ENCODE results near the gene FAM163A. TPM values are rescaled to one million over a fixed set of nuclear protein-coding genes. Genes with fewer than 3 reads are reported as not detected.

FAM163A gene
- total and polyA plus RNA-seq, 9 of the 15 experiments (the other 6 are each of a cell fraction or from before 2014, with no cell fraction given): not detected

DNA sequence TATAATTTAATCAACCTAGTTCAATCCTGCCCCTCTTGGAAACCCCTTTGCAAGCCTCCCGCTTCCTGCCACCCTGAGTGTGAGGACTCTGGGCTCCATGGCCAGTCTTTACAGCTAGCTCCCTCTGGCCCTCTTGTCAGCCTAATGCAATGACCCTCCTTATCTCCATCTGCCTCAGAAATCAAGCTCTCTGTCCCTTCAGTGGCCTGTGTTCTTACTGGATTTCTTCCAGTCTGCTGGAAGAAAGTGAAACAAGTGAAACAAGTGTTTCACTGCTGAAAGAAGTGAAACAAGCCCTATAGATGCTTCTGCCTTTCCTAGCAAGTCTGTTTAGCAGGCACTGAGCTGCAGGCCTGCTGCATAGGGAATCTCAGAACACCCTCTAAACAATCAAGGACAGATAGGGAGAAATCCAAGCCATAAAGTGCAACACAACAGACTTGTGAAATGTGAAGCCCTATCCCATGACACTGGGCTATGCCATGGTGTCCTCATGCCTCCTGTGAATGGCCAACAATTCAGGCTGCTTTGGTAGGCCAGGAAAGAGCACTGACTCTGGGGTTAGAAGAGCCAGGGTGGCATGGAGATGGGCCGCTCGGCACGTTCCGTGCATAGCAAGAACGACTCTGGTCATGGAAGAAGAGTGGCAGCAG, 55.9 kb downstream of the FAM163A start (continued):
- TF ChIP-seq PHF8 (IDR thresholded peaks at IDR 0.05; ENCODE audit: borderline replicate concordance, low read length): no peak
- TF ChIP-seq, protein P1, sequence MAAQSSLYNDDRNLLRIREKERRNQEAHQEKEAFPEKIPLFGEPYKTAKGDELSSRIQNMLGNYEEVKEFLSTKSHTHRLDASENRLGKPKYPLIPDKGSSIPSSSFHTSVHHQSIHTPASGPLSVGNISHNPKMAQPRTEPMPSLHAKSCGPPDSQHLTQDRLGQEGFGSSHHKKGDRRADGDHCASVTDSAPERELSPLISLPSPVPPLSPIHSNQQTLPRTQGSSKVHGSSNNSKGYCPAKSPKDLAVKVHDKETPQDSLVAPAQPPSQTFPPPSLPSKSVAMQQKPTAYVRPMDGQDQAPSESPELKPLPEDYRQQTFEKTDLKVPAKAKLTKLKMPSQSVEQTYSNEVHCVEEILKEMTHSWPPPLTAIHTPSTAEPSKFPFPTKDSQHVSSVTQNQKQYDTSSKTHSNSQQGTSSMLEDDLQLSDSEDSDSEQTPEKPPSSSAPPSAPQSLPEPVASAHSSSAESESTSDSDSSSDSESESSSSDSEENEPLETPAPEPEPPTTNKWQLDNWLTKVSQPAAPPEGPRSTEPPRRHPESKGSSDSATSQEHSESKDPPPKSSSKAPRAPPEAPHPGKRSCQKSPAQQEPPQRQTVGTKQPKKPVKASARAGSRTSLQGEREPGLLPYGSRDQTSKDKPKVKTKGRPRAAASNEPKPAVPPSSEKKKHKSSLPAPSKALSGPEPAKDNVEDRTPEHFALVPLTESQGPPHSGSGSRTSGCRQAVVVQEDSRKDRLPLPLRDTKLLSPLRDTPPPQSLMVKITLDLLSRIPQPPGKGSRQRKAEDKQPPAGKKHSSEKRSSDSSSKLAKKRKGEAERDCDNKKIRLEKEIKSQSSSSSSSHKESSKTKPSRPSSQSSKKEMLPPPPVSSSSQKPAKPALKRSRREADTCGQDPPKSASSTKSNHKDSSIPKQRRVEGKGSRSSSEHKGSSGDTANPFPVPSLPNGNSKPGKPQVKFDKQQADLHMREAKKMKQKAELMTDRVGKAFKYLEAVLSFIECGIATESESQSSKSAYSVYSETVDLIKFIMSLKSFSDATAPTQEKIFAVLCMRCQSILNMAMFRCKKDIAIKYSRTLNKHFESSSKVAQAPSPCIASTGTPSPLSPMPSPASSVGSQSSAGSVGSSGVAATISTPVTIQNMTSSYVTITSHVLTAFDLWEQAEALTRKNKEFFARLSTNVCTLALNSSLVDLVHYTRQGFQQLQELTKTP (IDR thresholded peaks at IDR 0.05; ENCODE audit: low read depth in 1 of 2, partially characterized antibody in 2 of 2): no peak
- no peak for TF ChIP-seq SIN3A (IDR thresholded peaks at IDR 0.05; ENCODE audit: borderline replicate concordance in 2 of 2, control insufficient read depth in 1 of 2, low read depth in 2 of 2, low read length in 2 of 2)
- no peak for TF ChIP-seq SRSF9 (IDR thresholded peaks at IDR 0.05; ENCODE audit: borderline replicate concordance, low read depth, low read length)
- no peak for TF ChIP-seq MXI1 (IDR thresholded peaks at IDR 0.05; ENCODE audit: low read depth, low read length)
- TF ChIP-seq TCFL5 (CRISPR knock-in tag; conservative IDR thresholded peaks at IDR 0.05): no peak
- no peak for TF ChIP-seq ESRRB (CRISPR knock-in tag; IDR thresholded peaks at IDR 0.05; ENCODE audit: borderline replicate concordance)
